MM.1S (cell line): Measurements from ENCODE around the gene PPP6R2.

Experiments
- EZH2 ChIP-seq: fragments of 300-600 bp; sonication (generic); optimal IDR thresholded peaks from 2 replicates; pipeline ENCODE3; 2017; ENCODE audit warnings: low read depth, mild to moderate bottlenecking, antibody characterized with exemption, low read length, mixed read lengths
- EZH2phosphoT487 ChIP-seq: fragments of 300-600 bp; sonication (generic); IDR thresholded peaks from 2 replicates; pipeline ENCODE4 v1.6.1; 2018; ENCODE audit warnings: antibody characterized with exemption, low read length
- TF ChIP-seq, protein P1 (sequence below): fragments of 300-600 bp; sonication (generic); IDR thresholded peaks from 2 replicates; pipeline ENCODE4 v1.5.1; 2016; ENCODE audit warnings: antibody characterized with exemption, low read length, mixed read lengths

DNA sequence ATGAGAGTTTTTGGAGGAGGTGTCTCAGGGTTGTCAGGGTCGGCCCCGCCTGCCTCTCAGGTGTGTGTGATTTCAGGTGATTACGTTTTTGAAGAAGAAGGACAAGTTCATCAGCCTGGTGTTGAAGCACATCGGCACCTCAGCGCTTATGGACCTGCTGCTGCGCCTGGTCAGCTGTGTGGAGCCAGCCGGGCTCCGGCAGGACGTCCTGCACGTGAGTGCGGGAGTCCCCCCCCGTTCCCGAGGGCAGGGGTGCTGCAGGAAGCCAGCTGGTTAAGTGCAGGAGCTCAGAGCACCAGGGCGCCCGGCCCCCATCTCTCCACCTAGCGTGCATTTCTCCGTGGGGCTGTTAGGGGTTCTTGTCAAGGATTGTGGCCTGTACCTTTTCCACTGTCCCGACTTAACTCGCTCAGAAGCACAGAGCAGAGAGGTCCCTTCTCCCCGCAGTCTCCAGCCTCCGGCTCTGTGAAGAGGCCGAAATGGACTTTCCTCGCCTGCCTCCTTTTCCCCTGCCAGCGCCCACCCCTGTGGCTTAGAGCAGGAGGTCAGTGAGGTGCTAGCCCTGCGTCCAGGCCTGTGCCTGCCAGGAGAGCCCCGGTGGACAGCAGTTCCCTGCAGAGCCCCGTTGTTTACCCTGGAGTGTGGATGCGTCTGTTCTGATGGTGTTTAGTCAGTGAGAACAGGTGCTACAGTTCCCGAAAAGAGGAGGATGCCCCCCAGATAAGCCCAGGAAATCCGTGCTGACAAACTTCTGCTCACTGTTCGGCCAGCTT lies 71.5 kb downstream of the PPP6R2 start:
- TF ChIP-seq, protein P1, sequence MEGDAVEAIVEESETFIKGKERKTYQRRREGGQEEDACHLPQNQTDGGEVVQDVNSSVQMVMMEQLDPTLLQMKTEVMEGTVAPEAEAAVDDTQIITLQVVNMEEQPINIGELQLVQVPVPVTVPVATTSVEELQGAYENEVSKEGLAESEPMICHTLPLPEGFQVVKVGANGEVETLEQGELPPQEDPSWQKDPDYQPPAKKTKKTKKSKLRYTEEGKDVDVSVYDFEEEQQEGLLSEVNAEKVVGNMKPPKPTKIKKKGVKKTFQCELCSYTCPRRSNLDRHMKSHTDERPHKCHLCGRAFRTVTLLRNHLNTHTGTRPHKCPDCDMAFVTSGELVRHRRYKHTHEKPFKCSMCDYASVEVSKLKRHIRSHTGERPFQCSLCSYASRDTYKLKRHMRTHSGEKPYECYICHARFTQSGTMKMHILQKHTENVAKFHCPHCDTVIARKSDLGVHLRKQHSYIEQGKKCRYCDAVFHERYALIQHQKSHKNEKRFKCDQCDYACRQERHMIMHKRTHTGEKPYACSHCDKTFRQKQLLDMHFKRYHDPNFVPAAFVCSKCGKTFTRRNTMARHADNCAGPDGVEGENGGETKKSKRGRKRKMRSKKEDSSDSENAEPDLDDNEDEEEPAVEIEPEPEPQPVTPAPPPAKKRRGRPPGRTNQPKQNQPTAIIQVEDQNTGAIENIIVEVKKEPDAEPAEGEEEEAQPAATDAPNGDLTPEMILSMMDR = no peak
- no peak for TF ChIP-seq EZH2phosphoT487
- no peak for TF ChIP-seq EZH2
